Measurements from ENCODE around the gene DNAJA1.
A peak's percentile ranks its signal among the peaks of the same experiment; 100 is the strongest.
"Not testable (repeated sequence)": the region's sequence is repeated elsewhere in the genome, so short reads cannot be mapped to it uniquely, and the experiment has no call there.

DNAJA1 gene

GRCh38 chr9:33024966-33025571 is at the start of gene DNAJA1:
TSS of gene DNAJA1 (plus strand) at chr9:33025273. CDS start at chr9:33026485, 1,212 bp downstream.
- peak; percentile 94 for DNase-seq

GRCh38 chr9:32978051-32978450 is 47.0 kb upstream of the DNAJA1 start:
- DNase-seq, result no peak

GRCh38 chr9:32986971-32987370 is 38.1 kb upstream of the DNAJA1 start:
- no peak for DNase-seq

GRCh38 chr9:32989660-32990059 is 35.4 kb upstream of the DNAJA1 start:
- DNase-seq, result no peak

- DNase-seq, result no peak
Measured at GRCh38 chr9:32991897-32992594, 33.0 kb upstream of the DNAJA1 start.

- no peak for DNase-seq
Measured at GRCh38 chr9:32992595-32993238, 32.4 kb upstream of the DNAJA1 start.

GRCh38 chr9:33000682-33001055 is 24.4 kb upstream of the DNAJA1 start:
- not testable (repeated sequence) for DNase-seq

GRCh38 chr9:33005335-33005734 is 19.7 kb upstream of the DNAJA1 start:
- not testable (repeated sequence) for DNase-seq

- DNase-seq, result no peak
Measured at GRCh38 chr9:33007755-33008154, 17.3 kb upstream of the DNAJA1 start.

- no peak for DNase-seq
Measured at GRCh38 chr9:33011831-33012230, 13.2 kb upstream of the DNAJA1 start.

- DNase-seq, result no peak
Measured at GRCh38 chr9:33012328-33013069, 12.6 kb upstream of the DNAJA1 start.

- DNase-seq, result no peak
Measured at GRCh38 chr9:33013962-33014664, 11.0 kb upstream of the DNAJA1 start.

GRCh38 chr9:33014665-33015014 is 10.4 kb upstream of the DNAJA1 start:
- DNase-seq, result no peak

GRCh38 chr9:33017283-33018041 is 7.6 kb upstream of the DNAJA1 start:
- DNase-seq, result no peak

GRCh38 chr9:33019797-33020196 is 5.3 kb upstream of the DNAJA1 start:
- no peak for DNase-seq

GRCh38 chr9:33022303-33022702 is 2.8 kb upstream of the DNAJA1 start:
- no peak for DNase-seq

- no peak for DNase-seq
Measured at GRCh38 chr9:33022755-33023154, 2.3 kb upstream of the DNAJA1 start.

- no peak for DNase-seq
Measured at GRCh38 chr9:33023661-33024060, 1.4 kb upstream of the DNAJA1 start.

- DNase-seq, result no peak
Measured at GRCh38 chr9:33024126-33024965, 727 bp upstream of the DNAJA1 start.

GRCh38 chr9:33025572-33026342 is 684 bp downstream of the DNAJA1 start:
- peak; percentile 59 for DNase-seq
